Kidney epithelial cell (primary cell): ENCODE data around the gene FIBCD1. TPM values are rescaled to one million over a fixed set of nuclear protein-coding genes. Genes with fewer than 3 reads are reported as not detected.

ENCODE experiments used
- DNase-seq: peaks from one replicate; pipeline ENCODE4 v3.0.0-alpha.2; 2010; ENCODE audit warnings: low read depth
- H3K27me3 ChIP-seq: 2 replicates; pipeline ENCODE4 v1.6.0; 2011; ENCODE audit warnings: low read length; ENCODE audit not compliant: control insufficient read depth, insufficient read depth
- H3K36me3 ChIP-seq: 2 replicates; pipeline ENCODE4 v1.5.1; 2011; ENCODE audit warnings: low read length; ENCODE audit not compliant: control insufficient read depth, insufficient read depth
- H3K4me3 ChIP-seq: 2 replicates; pipeline ENCODE4 v1.5.1; 2011; ENCODE audit warnings: low read depth, mild to moderate bottlenecking, control low read depth, low read length
- total RNA-seq: library from RNA; depleted of rRNA; stranded (reverse); fragments of >200 nt; gene quantifications from 2 replicates; pipeline ENCODE4 v1.2.3, GENCODE V29; 2015
- TF ChIP-seq, protein P1 (sequence below): IDR thresholded peaks from 2 replicates; pipeline ENCODE4 v1.5.1; 2011; ENCODE audit warnings: mild to moderate bottlenecking, moderate library complexity, low read length, control low read depth, inconsistent platforms; ENCODE audit not compliant: insufficient read depth, poor library complexity, severe bottlenecking

The FIBCD1 gene
- total RNA-seq, 1 donor from 2014 or later: 2.6 TPM

DNA sequence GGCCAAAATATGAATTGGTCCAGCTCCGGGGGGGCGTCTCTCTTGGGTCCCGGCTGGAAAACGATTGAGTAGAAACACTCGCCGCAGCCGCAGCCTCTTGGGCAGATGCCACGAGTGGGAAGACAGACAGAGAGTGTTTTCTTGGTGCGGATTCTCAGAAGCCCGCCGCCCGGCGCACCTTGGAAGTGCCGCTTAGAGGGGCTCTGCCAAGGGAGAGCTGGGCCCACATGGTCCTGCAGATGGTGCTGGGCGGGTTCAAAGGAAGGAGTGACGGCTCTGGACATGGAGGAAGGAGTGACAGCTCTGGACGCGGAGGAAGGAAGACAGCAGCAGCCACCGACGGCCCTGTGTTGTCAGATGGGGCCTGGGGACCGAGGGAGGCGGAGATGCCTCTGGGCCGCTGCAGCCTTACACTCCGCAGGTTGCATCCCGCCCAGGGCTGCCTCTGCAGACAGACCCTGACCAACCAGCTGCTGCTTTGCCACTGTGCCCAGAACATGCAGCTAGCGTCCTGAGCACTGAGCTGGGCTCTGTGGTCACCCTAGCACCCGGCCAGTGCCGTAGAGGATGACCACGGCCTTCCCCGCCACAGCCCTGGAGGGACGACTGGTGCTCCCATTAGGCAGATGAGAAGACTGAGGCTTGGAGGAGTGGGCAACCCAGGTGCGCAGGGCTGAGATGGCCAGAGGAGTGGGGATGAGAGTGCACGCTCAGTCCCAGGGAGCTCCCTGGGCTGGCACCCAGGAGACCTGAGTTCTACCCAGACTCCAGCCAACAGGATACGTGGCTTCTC lies 21.7 kb downstream of the FIBCD1 start:
- H3K36me3 ChIP-seq: no peaks in the 10 kb centered on the region
- TF ChIP-seq, protein P1, sequence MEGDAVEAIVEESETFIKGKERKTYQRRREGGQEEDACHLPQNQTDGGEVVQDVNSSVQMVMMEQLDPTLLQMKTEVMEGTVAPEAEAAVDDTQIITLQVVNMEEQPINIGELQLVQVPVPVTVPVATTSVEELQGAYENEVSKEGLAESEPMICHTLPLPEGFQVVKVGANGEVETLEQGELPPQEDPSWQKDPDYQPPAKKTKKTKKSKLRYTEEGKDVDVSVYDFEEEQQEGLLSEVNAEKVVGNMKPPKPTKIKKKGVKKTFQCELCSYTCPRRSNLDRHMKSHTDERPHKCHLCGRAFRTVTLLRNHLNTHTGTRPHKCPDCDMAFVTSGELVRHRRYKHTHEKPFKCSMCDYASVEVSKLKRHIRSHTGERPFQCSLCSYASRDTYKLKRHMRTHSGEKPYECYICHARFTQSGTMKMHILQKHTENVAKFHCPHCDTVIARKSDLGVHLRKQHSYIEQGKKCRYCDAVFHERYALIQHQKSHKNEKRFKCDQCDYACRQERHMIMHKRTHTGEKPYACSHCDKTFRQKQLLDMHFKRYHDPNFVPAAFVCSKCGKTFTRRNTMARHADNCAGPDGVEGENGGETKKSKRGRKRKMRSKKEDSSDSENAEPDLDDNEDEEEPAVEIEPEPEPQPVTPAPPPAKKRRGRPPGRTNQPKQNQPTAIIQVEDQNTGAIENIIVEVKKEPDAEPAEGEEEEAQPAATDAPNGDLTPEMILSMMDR: no peak
- peaks cover 23% of the 10 kb centered on the region for H3K27me3 ChIP-seq
- H3K4me3 ChIP-seq: no peak overlapping the region
- no peak for DNase-seq

DNA sequence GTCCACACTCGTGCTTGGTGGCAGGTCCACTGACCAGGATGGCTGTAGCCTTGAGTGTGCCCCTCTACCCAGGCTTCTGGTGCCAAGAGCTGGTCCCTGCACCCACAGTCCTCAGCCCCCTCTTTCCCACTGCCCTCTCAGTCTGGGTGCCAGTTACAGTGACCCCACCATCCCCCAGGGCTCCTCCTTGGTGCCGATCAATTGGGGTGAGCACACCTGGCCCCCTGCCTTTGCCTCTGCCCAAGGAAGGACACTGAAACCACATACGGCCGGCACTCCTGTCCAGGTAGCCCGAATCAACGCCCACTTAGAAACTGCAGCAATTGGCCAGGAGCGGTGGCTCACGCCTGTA lies 24.0 kb downstream of the FIBCD1 start:
- peaks cover 15% of the 10 kb centered on the region for H3K27me3 ChIP-seq
- no peaks in the 10 kb centered on the region for H3K36me3 ChIP-seq
- TF ChIP-seq, protein P1: no peak
- no peak for DNase-seq
- H3K4me3 ChIP-seq: no peak overlapping the region

DNA sequence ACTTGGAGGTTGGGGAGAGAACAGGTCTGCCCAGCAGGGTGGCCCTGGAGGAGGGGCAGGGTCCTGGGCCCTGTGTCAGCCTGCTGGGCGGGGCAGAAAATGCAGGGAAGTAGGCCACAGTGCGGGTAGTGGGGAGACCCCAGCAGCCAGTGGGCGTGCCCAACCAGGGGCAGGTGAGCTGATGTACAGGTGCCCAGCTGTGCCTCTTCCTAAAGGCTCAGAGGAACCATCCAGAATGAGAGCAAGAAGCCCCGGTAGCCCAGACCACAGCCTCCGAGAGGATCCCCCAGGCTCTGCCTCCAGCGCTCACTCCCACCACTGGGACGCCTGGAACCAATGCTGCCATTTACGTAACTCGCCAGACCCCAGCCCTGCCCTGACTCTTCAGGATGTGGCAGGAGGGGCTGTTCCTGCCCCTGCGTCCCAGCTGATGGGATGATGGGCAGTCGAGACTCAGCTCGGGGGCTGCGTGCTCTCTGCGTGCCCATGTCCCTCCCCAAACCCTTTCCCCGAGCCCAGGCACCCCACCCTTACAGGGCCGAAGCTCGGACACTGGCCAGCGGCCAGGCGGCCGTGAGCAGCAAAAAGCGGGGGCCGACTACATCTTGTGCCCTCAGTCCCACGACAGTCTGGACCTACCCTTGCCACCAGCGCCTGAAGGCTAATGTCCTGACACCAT lies 24.5 kb downstream of the FIBCD1 start:
- no peaks in the 10 kb centered on the region for H3K36me3 ChIP-seq
- TF ChIP-seq, protein P1: no peak
- DNase-seq: no peak
- no peak overlapping the region for H3K4me3 ChIP-seq
- H3K27me3 ChIP-seq: peaks cover 15% of the 10 kb centered on the region

DNA sequence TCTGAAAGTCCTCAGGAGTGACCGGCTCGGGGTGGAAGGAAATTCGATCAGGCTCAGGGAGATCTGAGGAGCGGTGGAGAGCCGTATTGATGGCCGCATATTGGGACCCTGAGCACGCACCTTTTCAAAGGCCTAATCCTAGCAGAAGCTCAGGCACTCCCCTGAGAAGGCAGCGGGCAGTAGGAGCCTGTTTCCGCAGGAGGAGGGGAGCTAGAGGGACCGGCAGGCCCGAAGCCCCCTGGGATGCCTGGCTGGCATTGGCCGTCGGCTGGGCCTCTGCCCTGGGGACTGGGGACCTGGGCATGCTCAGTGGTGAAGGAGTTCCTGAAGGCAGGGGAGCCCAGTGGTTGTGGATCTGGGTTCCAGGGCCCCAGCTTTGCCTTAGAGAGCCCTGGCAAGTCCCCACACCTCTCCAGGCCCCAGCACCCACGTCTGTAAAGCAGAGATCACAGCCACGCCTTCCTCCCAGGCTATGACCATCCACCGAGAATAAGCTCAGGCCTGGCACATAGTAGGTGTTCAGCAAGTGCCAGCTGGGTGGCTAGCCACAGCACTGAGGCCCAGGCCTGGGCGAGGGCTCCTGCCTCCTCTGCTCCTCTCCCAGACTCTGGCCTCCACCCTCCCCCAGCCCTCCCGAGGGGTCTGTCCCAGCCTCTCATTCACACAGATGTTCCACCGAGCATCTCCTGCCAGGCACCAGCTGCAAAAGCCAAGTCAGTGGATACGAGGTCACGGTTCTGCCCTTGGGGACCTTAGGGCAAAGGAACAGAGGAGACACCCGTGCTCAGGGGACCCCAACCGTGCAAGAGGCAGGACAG lies 25.2 kb downstream of the FIBCD1 start:
- TF ChIP-seq, protein P1: no peak
- Histone ChIP-seq H3K36me3 (no peaks in the 10 kb centered on the region), H3K4me3 (no peak overlapping the region), H3K27me3 (peaks cover 9% of the 10 kb centered on the region)
- no peak for DNase-seq

DNA sequence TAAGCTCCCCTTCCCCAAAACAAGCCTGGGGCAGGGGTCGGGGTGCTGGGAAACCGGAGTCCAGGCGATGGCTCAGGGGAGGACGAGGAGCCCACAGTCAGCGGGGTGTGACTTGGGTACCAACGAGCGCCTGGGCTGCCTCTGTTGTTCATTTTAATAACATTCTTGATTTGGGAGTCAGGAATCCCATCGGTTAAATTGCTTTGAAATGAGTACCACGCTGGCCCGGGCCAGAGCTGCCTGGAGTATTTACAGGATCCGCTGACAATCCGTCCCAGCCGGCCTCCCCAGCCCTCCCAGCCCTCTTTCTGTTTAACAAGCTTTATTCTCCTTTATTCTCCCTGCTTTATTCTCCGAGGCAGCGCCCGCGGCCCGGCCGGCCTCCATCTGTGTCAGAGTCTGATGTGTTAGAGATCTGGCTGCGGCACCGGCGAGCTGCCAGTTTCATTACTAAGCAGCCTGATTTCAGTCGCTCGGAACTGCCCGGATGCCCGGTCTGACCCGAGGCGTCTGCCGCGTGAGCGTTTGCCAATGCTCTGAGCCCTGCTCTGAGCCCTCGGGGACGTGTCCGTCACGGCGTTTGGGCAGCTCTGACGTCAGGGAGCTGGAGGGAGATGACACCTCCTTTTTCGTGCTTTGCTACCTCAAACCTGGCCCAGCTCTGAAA lies 26.0 kb downstream of the FIBCD1 start:
- H3K4me3 ChIP-seq: no peak overlapping the region
- peak; percentile 75 for DNase-seq

More for the DNA sequence above, 26.0 kb downstream of the FIBCD1 start:
- TF ChIP-seq, protein P1: no peak
- H3K36me3 ChIP-seq: no peaks in the 10 kb centered on the region
- H3K27me3 ChIP-seq: peaks cover 6% of the 10 kb centered on the region
